Measurements from ENCODE around the gene PNMT. TPM values are rescaled to one million over a fixed set of nuclear protein-coding genes. Genes with fewer than 3 reads are reported as not detected.

Gene PNMT
- polyA plus RNA-seq, 1 of the 3 experiments (the other 2 are of a cell fraction), result 0.07 TPM

DNA sequence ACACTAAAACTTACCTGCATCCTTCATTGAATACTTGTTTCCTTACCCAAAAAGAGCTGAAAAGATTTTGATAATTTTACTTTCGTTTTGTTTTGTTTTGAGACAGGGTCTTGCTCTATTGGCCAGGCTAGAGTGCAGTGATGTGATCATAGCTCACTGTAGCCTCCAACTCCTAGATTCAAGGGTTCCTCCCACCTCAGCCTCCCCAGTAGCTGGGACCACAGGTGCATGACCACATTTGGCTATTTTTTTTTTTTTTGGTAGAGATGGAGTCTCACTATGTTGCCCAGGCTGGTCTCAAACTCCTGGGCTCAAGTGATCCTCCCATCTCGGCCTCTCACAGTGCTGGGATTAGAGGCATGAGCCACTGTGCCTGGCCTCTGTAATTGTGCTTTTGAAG lies 13.1 kb upstream of the PNMT start (continued):
- no peak for TF ChIP-seq NFIC (IDR thresholded peaks at IDR 0.05; ENCODE audit: borderline replicate concordance)
- TF ChIP-seq TEAD4 (IDR thresholded peaks at IDR 0.05; ENCODE audit: borderline replicate concordance, insufficient read depth), result no peak
- no peak for TF ChIP-seq RXRA (IDR thresholded peaks at IDR 0.05; ENCODE audit: borderline replicate concordance, low read depth)
- no peak for TF ChIP-seq RCOR1 (IDR thresholded peaks at IDR 0.05; ENCODE audit: low read length)
- TF ChIP-seq ELF1 (IDR thresholded peaks at IDR 0.05), result no peak
- TF ChIP-seq TCF12 (IDR thresholded peaks at IDR 0.05), result no peak
- TF ChIP-seq, protein P1, sequence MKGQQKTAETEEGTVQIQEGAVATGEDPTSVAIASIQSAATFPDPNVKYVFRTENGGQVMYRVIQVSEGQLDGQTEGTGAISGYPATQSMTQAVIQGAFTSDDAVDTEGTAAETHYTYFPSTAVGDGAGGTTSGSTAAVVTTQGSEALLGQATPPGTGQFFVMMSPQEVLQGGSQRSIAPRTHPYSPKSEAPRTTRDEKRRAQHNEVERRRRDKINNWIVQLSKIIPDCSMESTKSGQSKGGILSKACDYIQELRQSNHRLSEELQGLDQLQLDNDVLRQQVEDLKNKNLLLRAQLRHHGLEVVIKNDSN (IDR thresholded peaks at IDR 0.05; ENCODE audit: borderline replicate concordance, low read depth), result no peak
- TF ChIP-seq FOXJ3 (CRISPR knock-in tag; IDR thresholded peaks at IDR 0.05), result no peak

DNA sequence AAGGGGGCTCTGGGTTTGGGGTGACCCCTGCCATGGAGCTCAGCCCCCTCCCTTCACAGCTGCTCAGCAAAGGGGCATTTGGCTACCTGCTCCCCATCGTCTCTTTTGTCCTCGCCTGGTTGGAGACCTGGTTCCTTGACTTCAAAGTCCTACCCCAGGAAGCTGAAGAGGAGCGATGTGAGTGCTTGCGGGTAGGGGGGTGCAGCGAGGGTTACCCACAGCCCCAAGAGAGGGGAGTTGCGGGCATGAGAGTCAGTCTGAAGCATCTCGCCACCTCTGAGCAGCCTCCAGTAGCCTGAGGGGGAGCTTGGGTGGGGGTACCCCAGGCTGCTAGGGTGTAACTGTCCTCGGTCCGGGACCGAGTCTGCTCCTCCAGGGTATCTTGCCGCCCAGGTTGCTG lies 9.9 kb upstream of the PNMT start:
- WGBS (ENCODE audit: low lambda C conversion rate), result 98% methylated on average over 11 of the region's 11 CpGs
- Histone ChIP-seq H3F3A (replicated peaks; ENCODE audit: insufficient read depth) (no peaks in the 10 kb centered on the region), H3K79me2 (ENCODE audit: insufficient read depth) (no peaks in the 10 kb centered on the region), H3K4me1 (ENCODE audit: control insufficient read depth in 1 of 2, insufficient read depth in 2 of 2, low read depth in 1 of 2, low read length in 1 of 2) (no peaks in the 10 kb centered on the region; a peak in 1 of 4 replicates), H3K9ac (no peak overlapping the region), H3K9me2 (no peaks in the 10 kb centered on the region), H2AFZ (ENCODE audit: low read depth) (no peak overlapping the region), H3K27ac (ENCODE audit: low read depth in 2 of 2, low read length in 1 of 2) (no peak overlapping the region; a peak in 1 of 4 replicates), H3K9me3 (no peaks in the 10 kb centered on the region), H3K4me3 (ENCODE audit: low read depth in 2 of 2, low read length in 1 of 2) (no peak overlapping the region), H3K27me3 (ENCODE audit: insufficient read depth) (no peaks in the 10 kb centered on the region), H3K36me3 (replicated peaks in 1 of 2; ENCODE audit: control insufficient read depth in 1 of 2, insufficient read depth in 2 of 2, low read length in 1 of 2) (peaks cover 0 to 40% of the 10 kb centered on the region in 2 experiments), H3K4me2 (no peak overlapping the region), H4K20me1 (ENCODE audit: insufficient read depth) (peaks cover 7% of the 10 kb centered on the region; the same call in 1 of the 2 replicates)
- ChIA-PET CTCF (interaction anchor here (1.0 to 2.5 kb wide), 3 partner anchors 10 to 37 kb away, joined by 4 to 9 read pairs (median 4); partner anchors contain the start of gene PNMT), POLR2A (no interaction called here)
- TF ChIP-seq NFIC (IDR thresholded peaks at IDR 0.05; ENCODE audit: borderline replicate concordance), result no peak
- TF ChIP-seq SMC3 (IDR thresholded peaks at IDR 0.05; ENCODE audit: low read depth, low read length), result no peak
- TF ChIP-seq RXRA (IDR thresholded peaks at IDR 0.05; ENCODE audit: borderline replicate concordance, low read depth), result no peak
- TF ChIP-seq, protein P1 (IDR thresholded peaks at IDR 0.05; ENCODE audit: borderline replicate concordance, low read depth), result no peak
- TF ChIP-seq, protein P2, sequence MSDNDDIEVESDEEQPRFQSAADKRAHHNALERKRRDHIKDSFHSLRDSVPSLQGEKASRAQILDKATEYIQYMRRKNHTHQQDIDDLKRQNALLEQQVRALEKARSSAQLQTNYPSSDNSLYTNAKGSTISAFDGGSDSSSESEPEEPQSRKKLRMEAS (IDR thresholded peaks at IDR 0.05; ENCODE audit: low read depth), result no peak
- no peak for DNase-seq

DNA sequence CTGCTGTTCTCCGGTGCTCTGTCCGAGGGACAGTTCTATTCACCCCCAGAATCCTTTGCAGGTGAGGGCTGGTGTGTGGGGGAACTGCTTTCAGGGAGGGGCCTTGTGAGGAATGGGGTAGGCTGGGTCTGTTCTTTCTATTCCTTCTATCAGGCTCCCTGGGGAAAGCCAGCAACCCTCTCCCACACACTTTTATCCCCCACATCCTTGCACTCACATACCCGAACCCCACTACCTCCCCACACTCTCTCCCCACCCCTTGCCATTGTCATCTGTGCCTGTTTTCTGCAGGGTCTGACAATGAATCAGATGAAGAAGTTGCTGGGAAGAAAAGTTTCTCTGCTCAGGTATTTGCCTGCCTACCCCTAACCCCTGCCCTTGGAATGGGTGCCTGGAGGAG lies 9.5 kb upstream of the PNMT start:
- Histone ChIP-seq H3K9me2 (no peaks in the 10 kb centered on the region), H3K4me3 (ENCODE audit: low read depth in 2 of 2, low read length in 1 of 2) (no peak overlapping the region), H3K79me2 (ENCODE audit: insufficient read depth) (no peaks in the 10 kb centered on the region), H2AFZ (ENCODE audit: low read depth) (no peak overlapping the region), H3K4me2 (no peak overlapping the region), H3K4me1 (ENCODE audit: control insufficient read depth in 1 of 2, insufficient read depth in 2 of 2, low read depth in 1 of 2, low read length in 1 of 2) (no peaks in the 10 kb centered on the region; a peak in 1 of 4 replicates), H3K9ac (no peak overlapping the region), H3K36me3 (replicated peaks in 1 of 2; ENCODE audit: control insufficient read depth in 1 of 2, insufficient read depth in 2 of 2, low read length in 1 of 2) (peaks cover 0 to 40% of the 10 kb centered on the region in 2 experiments), H3K27ac (ENCODE audit: low read depth in 2 of 2, low read length in 1 of 2) (no peak overlapping the region), H3K9me3 (no peaks in the 10 kb centered on the region), H3F3A (replicated peaks; ENCODE audit: insufficient read depth) (no peaks in the 10 kb centered on the region), H4K20me1 (ENCODE audit: insufficient read depth) (peaks cover 7% of the 10 kb centered on the region; the same call in 1 of the 2 replicates), H3K27me3 (ENCODE audit: insufficient read depth) (no peaks in the 10 kb centered on the region)
- no peak for DNase-seq
- POLR2A ChIA-PET, result no interaction called here
- WGBS (ENCODE audit: low lambda C conversion rate), result 97% methylated on average over 3 of the region's 3 CpGs
- CTCF ChIA-PET, result interaction anchor here (1.0 to 2.5 kb wide), 3 partner anchors 10 to 37 kb away, joined by 4 to 9 read pairs (median 4); partner anchors contain the start of gene PNMT
- no peak for TF ChIP-seq FOXJ3 (CRISPR knock-in tag; IDR thresholded peaks at IDR 0.05)
- TF ChIP-seq ELF1 (IDR thresholded peaks at IDR 0.05), result no peak
- TF ChIP-seq, protein P3, sequence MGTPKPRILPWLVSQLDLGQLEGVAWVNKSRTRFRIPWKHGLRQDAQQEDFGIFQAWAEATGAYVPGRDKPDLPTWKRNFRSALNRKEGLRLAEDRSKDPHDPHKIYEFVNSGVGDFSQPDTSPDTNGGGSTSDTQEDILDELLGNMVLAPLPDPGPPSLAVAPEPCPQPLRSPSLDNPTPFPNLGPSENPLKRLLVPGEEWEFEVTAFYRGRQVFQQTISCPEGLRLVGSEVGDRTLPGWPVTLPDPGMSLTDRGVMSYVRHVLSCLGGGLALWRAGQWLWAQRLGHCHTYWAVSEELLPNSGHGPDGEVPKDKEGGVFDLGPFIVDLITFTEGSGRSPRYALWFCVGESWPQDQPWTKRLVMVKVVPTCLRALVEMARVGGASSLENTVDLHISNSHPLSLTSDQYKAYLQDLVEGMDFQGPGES (IDR thresholded peaks at IDR 0.05; ENCODE audit: low read depth, low read length), result no peak
- TF ChIP-seq RFX5 (IDR thresholded peaks at IDR 0.05; ENCODE audit: low read length), result no peak
- TF ChIP-seq GATA2 (CRISPR knock-in tag; IDR thresholded peaks at IDR 0.05), result no peak
- TF ChIP-seq SMC3 (IDR thresholded peaks at IDR 0.05; ENCODE audit: low read depth, low read length), result no peak
- TF ChIP-seq TCF12 (IDR thresholded peaks at IDR 0.05), result no peak
- no peak for TF ChIP-seq YY1 (IDR thresholded peaks at IDR 0.05; ENCODE audit: low read depth)
- no peak for TF ChIP-seq MXI1 (IDR thresholded peaks at IDR 0.05; ENCODE audit: low read depth, low read length)
- TF ChIP-seq, protein P4, sequence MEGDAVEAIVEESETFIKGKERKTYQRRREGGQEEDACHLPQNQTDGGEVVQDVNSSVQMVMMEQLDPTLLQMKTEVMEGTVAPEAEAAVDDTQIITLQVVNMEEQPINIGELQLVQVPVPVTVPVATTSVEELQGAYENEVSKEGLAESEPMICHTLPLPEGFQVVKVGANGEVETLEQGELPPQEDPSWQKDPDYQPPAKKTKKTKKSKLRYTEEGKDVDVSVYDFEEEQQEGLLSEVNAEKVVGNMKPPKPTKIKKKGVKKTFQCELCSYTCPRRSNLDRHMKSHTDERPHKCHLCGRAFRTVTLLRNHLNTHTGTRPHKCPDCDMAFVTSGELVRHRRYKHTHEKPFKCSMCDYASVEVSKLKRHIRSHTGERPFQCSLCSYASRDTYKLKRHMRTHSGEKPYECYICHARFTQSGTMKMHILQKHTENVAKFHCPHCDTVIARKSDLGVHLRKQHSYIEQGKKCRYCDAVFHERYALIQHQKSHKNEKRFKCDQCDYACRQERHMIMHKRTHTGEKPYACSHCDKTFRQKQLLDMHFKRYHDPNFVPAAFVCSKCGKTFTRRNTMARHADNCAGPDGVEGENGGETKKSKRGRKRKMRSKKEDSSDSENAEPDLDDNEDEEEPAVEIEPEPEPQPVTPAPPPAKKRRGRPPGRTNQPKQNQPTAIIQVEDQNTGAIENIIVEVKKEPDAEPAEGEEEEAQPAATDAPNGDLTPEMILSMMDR (IDR thresholded peaks at IDR 0.05), result no peak
- no peak for TF ChIP-seq NRF1 (IDR thresholded peaks at IDR 0.05; ENCODE audit: low read depth, low read length)
